Ishikawa (cell line): Measurements from ENCODE around the gene DGAT2L6.

Source experiments
- CEBPB ChIP-seq: IDR thresholded peaks from 2 replicates; pipeline ENCODE4 v1.6.1; 2012
- CREB1 ChIP-seq: IDR thresholded peaks from 2 replicates; pipeline ENCODE4 v1.6.1; 2012; ENCODE audit warnings: low read depth
- EGR1 ChIP-seq: IDR thresholded peaks from 2 replicates; pipeline ENCODE4 v1.6.1; 2012
- EP300 ChIP-seq: IDR thresholded peaks from 2 replicates; pipeline ENCODE4 v1.6.1; 2012; ENCODE audit warnings: borderline replicate concordance
- FOXM1 ChIP-seq: IDR thresholded peaks from 2 replicates; pipeline ENCODE4 v1.6.1; 2012; ENCODE audit warnings: low read depth, borderline replicate concordance
- NFIC ChIP-seq: IDR thresholded peaks from 2 replicates; pipeline ENCODE4 v1.6.1; 2012
- RAD21 ChIP-seq: IDR thresholded peaks from 2 replicates; pipeline ENCODE4 v1.6.1; 2012; ENCODE audit warnings: low read depth
- REST ChIP-seq: IDR thresholded peaks from 2 replicates; pipeline ENCODE4 v1.6.1; 2012; ENCODE audit warnings: low read depth, mild to moderate bottlenecking
- TAF1 ChIP-seq: IDR thresholded peaks from 2 replicates; pipeline ENCODE4 v1.6.1; 2012; ENCODE audit warnings: low read depth, mild to moderate bottlenecking
- TCF12 ChIP-seq: IDR thresholded peaks from 2 replicates; pipeline ENCODE4 v1.6.1; 2012; ENCODE audit warnings: low read depth
- TEAD4 ChIP-seq: IDR thresholded peaks from 2 replicates; pipeline ENCODE4 v1.6.1; 2012
- USF1 ChIP-seq: IDR thresholded peaks from 2 replicates; pipeline ENCODE4 v1.6.1; 2012
- YY1 ChIP-seq: IDR thresholded peaks from 2 replicates; pipeline ENCODE4 v1.6.1; 2012; ENCODE audit warnings: low read depth
- ZBTB7A ChIP-seq: IDR thresholded peaks from 2 replicates; pipeline ENCODE4 v1.6.1; 2012; ENCODE audit warnings: low read depth
- TF ChIP-seq, protein P1 (sequence below): IDR thresholded peaks from 2 replicates; pipeline ENCODE4 v1.6.1; 2012

DGAT2L6 gene

GRCh38 chrX:70132877-70133302, 44.4 kb upstream of the DGAT2L6 start:
- TF ChIP-seq TAF1, result 0 out of 2 replicates have a peak, but pooled peaks have one; percentile 26
- TF ChIP-seq EP300, result no peak
- TF ChIP-seq, protein P1, sequence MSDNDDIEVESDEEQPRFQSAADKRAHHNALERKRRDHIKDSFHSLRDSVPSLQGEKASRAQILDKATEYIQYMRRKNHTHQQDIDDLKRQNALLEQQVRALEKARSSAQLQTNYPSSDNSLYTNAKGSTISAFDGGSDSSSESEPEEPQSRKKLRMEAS, result 0 out of 2 replicates have a peak, but pooled peaks have one; percentile 27
- no peak for TF ChIP-seq EGR1

- no peak for TF ChIP-seq TEAD4
- no peak for TF ChIP-seq CREB1
- TF ChIP-seq REST, result no peak
- TF ChIP-seq CEBPB, result no peak
- 0 out of 2 replicates have a peak, but pooled peaks have one; percentile 38 for TF ChIP-seq TAF1
- no peak for TF ChIP-seq NFIC
- TF ChIP-seq, protein P1, result no peak; the same call in none of the 2 replicates
- no peak for TF ChIP-seq ZBTB7A
- 0 out of 2 replicates have a peak, but pooled peaks have one; percentile 60 for TF ChIP-seq EGR1
- peak; percentile 92 for TF ChIP-seq YY1
- TF ChIP-seq TCF12, result no peak
- no peak for TF ChIP-seq USF1
- no peak for TF ChIP-seq FOXM1
- TF ChIP-seq EP300, result no peak
- TF ChIP-seq RAD21, result peak; percentile 5; the same call in 1 of the 2 replicates
Measured at GRCh38 chrX:70133303-70134115, 43.8 kb upstream of the DGAT2L6 start, which contains the start of gene IGBP1. TSS of gene IGBP1 (plus strand) at chrX:70133447. CDS start at chrX:70133948, 501 bp downstream.

GRCh38 chrX:70134116-70134477, 43.2 kb upstream of the DGAT2L6 start:
- no peak for TF ChIP-seq USF1
- TF ChIP-seq ZBTB7A, result no peak
- no peak for TF ChIP-seq EGR1
- TF ChIP-seq EP300, result no peak
- TF ChIP-seq REST, result no peak
- TF ChIP-seq RAD21, result no peak
- no peak for TF ChIP-seq CREB1
- no peak for TF ChIP-seq NFIC
- TF ChIP-seq TEAD4, result no peak
- TF ChIP-seq YY1, result no peak
- TF ChIP-seq TAF1, result no peak
- TF ChIP-seq, protein P1, result no peak
- no peak for TF ChIP-seq FOXM1

DNA sequence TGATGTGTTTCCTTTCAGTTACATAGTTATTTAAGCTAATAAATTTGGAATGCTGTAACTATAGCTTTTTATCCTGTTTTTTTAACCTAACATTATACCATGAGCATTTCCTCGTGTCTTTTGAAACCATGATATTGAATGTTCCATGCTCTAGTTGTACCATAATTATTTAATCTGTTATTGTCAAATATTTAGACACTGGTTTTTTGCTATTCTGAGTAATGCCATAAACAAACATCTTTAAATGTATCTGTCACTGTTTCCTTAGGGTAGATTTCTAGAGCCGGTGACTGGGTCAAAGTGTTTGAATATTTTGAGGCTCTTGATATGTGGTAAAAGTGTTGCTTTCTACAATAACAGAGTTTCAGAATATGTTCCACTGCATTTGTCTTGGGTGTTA, 38.7 kb upstream of the DGAT2L6 start:
- TF ChIP-seq EGR1, result no peak
- TF ChIP-seq, protein P1, result no peak
- TF ChIP-seq TCF12, result no peak
- TF ChIP-seq RAD21, result no peak
- TF ChIP-seq NFIC, result no peak
- TF ChIP-seq ZBTB7A, result no peak
- TF ChIP-seq CEBPB, result no peak
- TF ChIP-seq FOXM1, result no peak
- TF ChIP-seq YY1, result no peak

DNA sequence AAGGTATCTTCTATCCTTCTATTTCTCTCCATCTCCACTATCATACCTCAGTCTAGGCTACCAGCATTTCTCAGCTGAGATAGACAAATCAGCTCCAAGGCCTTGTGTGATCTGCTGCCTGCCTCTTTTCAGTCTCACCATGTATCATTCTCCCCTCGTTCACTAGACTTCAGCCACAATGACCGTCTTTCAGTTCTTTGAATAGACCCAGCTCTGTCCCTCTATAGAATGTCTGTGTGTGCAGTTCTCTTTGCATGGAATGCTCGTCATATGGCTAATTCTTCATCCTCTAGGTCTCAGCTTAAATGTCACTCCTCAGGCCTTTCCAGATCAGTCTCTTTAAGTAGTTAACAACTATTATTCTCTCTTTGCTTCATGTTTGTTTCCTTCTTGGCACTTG, 37.5 kb upstream of the DGAT2L6 start:
- TF ChIP-seq CREB1 (no peak), USF1 (no peak), TCF12 (no peak), TEAD4 (no peak), RAD21 (no peak), REST (no peak), TAF1 (no peak), EGR1 (no peak), CEBPB (no peak), FOXM1 (no peak)
- TF ChIP-seq, protein P1, result no peak
